Measurements from ENCODE around the gene TAMM41. TPM values are rescaled to one million over a fixed set of nuclear protein-coding genes. Genes with fewer than 3 reads are reported as not detected.

The TAMM41 gene
- total RNA-seq, 1 experiment from 2014 or later = 24.3 TPM

DNA sequence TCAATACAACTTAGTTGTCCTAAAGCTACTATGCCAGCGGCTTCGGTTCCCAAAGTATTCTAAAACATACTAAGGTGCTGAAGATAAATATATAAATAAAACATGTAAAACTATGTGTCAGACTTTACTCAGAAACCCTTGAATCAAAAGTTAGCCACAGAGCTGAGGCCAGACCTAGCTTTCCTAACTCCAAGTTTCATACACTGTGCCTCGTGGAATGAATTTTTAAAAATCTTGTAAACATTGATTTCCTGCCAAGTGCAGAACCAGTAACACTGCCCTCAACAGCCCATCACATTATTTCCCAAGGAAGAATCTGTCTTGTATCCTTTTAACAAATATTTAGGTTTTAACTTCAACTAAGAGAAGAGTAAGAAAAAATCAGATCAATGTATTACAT, 36.4 kb downstream of the TAMM41 start:
- H4K20me1 ChIP-seq (ENCODE audit: control insufficient read depth, insufficient read depth, insufficient read length) = no peaks in the 10 kb centered on the region
- TF ChIP-seq, protein P1, sequence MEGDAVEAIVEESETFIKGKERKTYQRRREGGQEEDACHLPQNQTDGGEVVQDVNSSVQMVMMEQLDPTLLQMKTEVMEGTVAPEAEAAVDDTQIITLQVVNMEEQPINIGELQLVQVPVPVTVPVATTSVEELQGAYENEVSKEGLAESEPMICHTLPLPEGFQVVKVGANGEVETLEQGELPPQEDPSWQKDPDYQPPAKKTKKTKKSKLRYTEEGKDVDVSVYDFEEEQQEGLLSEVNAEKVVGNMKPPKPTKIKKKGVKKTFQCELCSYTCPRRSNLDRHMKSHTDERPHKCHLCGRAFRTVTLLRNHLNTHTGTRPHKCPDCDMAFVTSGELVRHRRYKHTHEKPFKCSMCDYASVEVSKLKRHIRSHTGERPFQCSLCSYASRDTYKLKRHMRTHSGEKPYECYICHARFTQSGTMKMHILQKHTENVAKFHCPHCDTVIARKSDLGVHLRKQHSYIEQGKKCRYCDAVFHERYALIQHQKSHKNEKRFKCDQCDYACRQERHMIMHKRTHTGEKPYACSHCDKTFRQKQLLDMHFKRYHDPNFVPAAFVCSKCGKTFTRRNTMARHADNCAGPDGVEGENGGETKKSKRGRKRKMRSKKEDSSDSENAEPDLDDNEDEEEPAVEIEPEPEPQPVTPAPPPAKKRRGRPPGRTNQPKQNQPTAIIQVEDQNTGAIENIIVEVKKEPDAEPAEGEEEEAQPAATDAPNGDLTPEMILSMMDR (conservative IDR thresholded peaks at IDR 0.05) = no peak
- H3K36me3 Mint-ChIP-seq (ENCODE audit: insufficient read depth in 1 of 3, low read depth in 3 of 3) = peaks cover 8 to 52% (median 48%) of the 10 kb centered on the region in 3 experiments; a peak in 6 of 7 replicates
- no peaks in the 10 kb centered on the region for H3K27me3 Mint-ChIP-seq (ENCODE audit: low read depth)
- no peaks in the 10 kb centered on the region for H3K4me1 ChIP-seq (ENCODE audit: insufficient read depth, low read length)
- H4K5ac ChIP-seq (ENCODE audit: insufficient read length, low read depth, low read length) = no peak overlapping the region
- H3T11ph ChIP-seq (ENCODE audit: low read length) = no peak overlapping the region
- WGBS (ENCODE audit: extremely low coverage, insufficient read length, low lambda C conversion rate) = no CpG with 5 or more reads among the region's 3 CpGs
- no peak overlapping the region for H2BK12ac ChIP-seq (ENCODE audit: insufficient read length, low read depth, low read length)
- H3K27me3 ChIP-seq (ENCODE audit: insufficient read depth, low read length) = no peaks in the 10 kb centered on the region
- H3K56ac ChIP-seq (ENCODE audit: insufficient read length, low read depth, low read length) = no peak overlapping the region
- no peak overlapping the region for H2BK120ac ChIP-seq (ENCODE audit: low read depth, low read length, poor library complexity, severe bottlenecking)
- no peak overlapping the region for H4K8ac ChIP-seq (replicated peaks; ENCODE audit: insufficient read length, low read depth, low read length)
- H2BK20ac ChIP-seq (ENCODE audit: low read depth, low read length, poor library complexity, severe bottlenecking) = no peak overlapping the region
- no peak overlapping the region for H3K4me2 ChIP-seq (ENCODE audit: insufficient read depth, insufficient read length, low read length)
- H3K79me2 ChIP-seq (ENCODE audit: insufficient read depth, low read length) = no peaks in the 10 kb centered on the region
- H2BK15ac ChIP-seq (ENCODE audit: low read depth, low read length) = no peak overlapping the region
- H3K4ac ChIP-seq (ENCODE audit: low read depth, low read length) = no peak overlapping the region
- no peaks in the 10 kb centered on the region for H3K23me2 ChIP-seq (ENCODE audit: insufficient read length, low read depth, low read length, poor library complexity, severe bottlenecking)
- H3K9me3 ChIP-seq (ENCODE audit: control insufficient read depth, low read depth, low read length) = no peaks in the 10 kb centered on the region
- H3K27ac ChIP-seq (ENCODE audit: insufficient read length, low read depth, low read length) = no peak overlapping the region
- H3K79me1 ChIP-seq (ENCODE audit: insufficient read depth, low read depth, low read length, poor library complexity, severe bottlenecking) = no peaks in the 10 kb centered on the region
- H3K9me3 Mint-ChIP-seq = no peaks in the 10 kb centered on the region
- peak overlapping the region in 2 of 3 experiments; percentile 46 to 54; a peak in 2 of 7 replicates for H3K27ac Mint-ChIP-seq
- H3K9ac ChIP-seq (ENCODE audit: extremely low read depth, insufficient read length, low read length) = no peak overlapping the region
- H3K14ac ChIP-seq (ENCODE audit: insufficient read depth, low read length) = no peak overlapping the region
- no peak overlapping the region for H3K4me3 Mint-ChIP-seq
- H4K91ac ChIP-seq (ENCODE audit: insufficient read length, low read depth, low read length) = no peak overlapping the region
- H3K23ac ChIP-seq (ENCODE audit: insufficient read length, low read depth, low read length) = no peak overlapping the region
- H2AFZ ChIP-seq (ENCODE audit: low read length) = no peak overlapping the region
- no peak overlapping the region for H2BK5ac ChIP-seq (ENCODE audit: insufficient read length, low read length)
- no peaks in the 10 kb centered on the region for H3K4me1 Mint-ChIP-seq
- DNase-seq = no peak
- H2AK5ac ChIP-seq (ENCODE audit: insufficient read length, low read length) = no peak overlapping the region
- H3K18ac ChIP-seq (ENCODE audit: insufficient read length, low read depth, low read length) = no peak overlapping the region
